ENCODE data around the gene STXBP6.

STXBP6 gene

DNA sequence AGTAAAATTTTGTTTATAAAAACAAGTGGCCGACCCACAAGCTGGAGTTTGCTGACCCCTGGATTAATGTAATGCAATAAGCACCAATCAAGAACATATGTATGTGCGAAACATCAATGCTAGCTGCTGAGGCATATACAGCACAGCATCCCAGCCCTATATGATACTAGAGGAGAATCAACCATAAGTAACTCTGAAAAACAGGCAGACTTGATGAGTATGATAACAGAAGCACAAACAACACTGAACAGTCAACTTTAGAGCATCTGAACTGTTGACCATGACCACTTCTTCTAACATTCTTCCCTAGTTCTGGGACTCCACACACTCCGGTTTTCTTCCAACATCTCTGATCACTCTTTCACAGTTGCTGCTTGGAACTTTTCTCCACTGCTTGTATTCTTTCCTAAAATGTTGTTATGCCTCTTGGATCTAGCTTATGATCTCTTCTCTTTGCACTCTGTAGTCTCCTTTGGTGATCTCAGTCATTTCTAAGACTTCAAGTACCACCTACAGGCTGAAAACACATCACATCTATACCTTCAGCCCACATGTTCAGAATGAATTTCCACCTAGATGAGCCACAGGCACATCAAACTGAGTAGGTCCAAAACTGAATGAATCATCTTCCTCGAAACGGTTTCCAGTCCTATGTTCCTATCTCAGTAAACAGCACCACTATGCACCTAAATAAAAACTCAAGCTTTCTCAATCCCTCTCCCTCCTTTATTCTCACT is 57.2 kb downstream of the STXBP6 start:
- no peak overlapping the region for H3K4me3 ChIP-seq (ENCODE audit: low read depth, low read length)
- no peaks in the 10 kb centered on the region for H3K9me3 ChIP-seq (ENCODE audit: control insufficient read depth, insufficient read depth, low read length)
- H3K4me1 ChIP-seq (ENCODE audit: control insufficient read depth, insufficient read depth, low read length) = no peaks in the 10 kb centered on the region
- no peak overlapping the region for H3K9ac ChIP-seq (ENCODE audit: low read depth, low read length)
- no peaks in the 10 kb centered on the region for H3K27me3 ChIP-seq (ENCODE audit: control insufficient read depth, insufficient read depth, low read length)
- no peaks in the 10 kb centered on the region for H3K36me3 ChIP-seq (ENCODE audit: control insufficient read depth, insufficient read depth, low read length)

DNA sequence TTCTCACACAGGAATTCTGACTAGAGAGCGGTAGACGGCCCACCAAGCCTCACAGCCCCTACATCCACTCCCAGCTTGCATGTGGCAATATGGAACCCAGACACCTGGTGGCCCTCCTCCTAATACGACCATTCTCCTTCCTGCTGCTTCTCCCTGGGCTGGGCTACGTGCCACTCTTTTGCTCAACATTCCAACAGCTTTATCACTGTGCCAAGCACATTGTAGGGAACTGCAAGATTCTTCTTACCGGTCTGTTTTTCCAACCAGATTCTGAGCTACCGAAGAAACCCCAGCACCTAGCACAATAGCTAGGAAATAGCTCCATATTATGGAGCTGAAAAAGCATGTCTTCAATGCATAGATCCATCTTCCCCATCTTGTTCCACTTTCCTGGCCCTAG is 58.1 kb downstream of the STXBP6 start:
- no peak overlapping the region for H3K4me3 ChIP-seq (ENCODE audit: low read depth, low read length)
- H3K9ac ChIP-seq (ENCODE audit: low read depth, low read length) = no peak overlapping the region
- no peaks in the 10 kb centered on the region for H3K9me3 ChIP-seq (ENCODE audit: control insufficient read depth, insufficient read depth, low read length)
- no peaks in the 10 kb centered on the region for H3K27me3 ChIP-seq (ENCODE audit: control insufficient read depth, insufficient read depth, low read length)
- H3K4me1 ChIP-seq (ENCODE audit: control insufficient read depth, insufficient read depth, low read length) = no peaks in the 10 kb centered on the region
- no peaks in the 10 kb centered on the region for H3K36me3 ChIP-seq (ENCODE audit: control insufficient read depth, insufficient read depth, low read length)

- no peak overlapping the region for H3K4me3 ChIP-seq (ENCODE audit: low read depth, low read length)
- H3K4me1 ChIP-seq (ENCODE audit: control insufficient read depth, insufficient read depth, low read length) = no peaks in the 10 kb centered on the region
- no peaks in the 10 kb centered on the region for H3K27me3 ChIP-seq (ENCODE audit: control insufficient read depth, insufficient read depth, low read length)
- H3K36me3 ChIP-seq (ENCODE audit: control insufficient read depth, insufficient read depth, low read length) = no peaks in the 10 kb centered on the region
- H3K9ac ChIP-seq (ENCODE audit: low read depth, low read length) = no peak overlapping the region
- no peaks in the 10 kb centered on the region for H3K9me3 ChIP-seq (ENCODE audit: control insufficient read depth, insufficient read depth, low read length)
Observed at GRCh38 chr14:24991288-24991687, 58.7 kb downstream of the STXBP6 start.

GRCh38 chr14:24990773-24991172 is 59.2 kb downstream of the STXBP6 start:
- no peaks in the 10 kb centered on the region for H3K4me1 ChIP-seq (ENCODE audit: control insufficient read depth, insufficient read depth, low read length)
- no peak overlapping the region for H3K9ac ChIP-seq (ENCODE audit: low read depth, low read length)
- H3K4me3 ChIP-seq (ENCODE audit: low read depth, low read length) = no peak overlapping the region
- H3K27me3 ChIP-seq (ENCODE audit: control insufficient read depth, insufficient read depth, low read length) = no peaks in the 10 kb centered on the region
- no peaks in the 10 kb centered on the region for H3K36me3 ChIP-seq (ENCODE audit: control insufficient read depth, insufficient read depth, low read length)
- H3K9me3 ChIP-seq (ENCODE audit: control insufficient read depth, insufficient read depth, low read length) = no peaks in the 10 kb centered on the region

DNA sequence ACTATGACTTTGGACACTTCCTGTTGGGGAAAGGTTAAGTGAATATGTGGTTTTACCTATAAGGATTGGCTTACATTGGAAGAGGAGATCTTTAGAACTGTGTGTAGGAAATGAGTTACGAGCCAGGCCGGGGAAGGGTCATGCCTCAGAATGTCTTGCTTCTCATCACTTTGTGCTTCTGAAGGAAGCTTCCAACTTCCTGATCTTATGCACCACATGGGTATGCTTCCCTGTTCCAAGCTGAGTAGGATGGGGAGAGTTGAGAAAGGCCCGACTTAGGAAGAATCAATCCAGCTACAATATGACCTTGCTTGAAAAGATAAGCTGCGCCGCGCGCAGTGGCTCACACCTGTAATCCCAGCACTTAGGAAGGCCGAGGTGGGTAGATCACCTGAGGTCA is 59.9 kb downstream of the STXBP6 start:
- Histone ChIP-seq H3K4me3 (ENCODE audit: low read depth, low read length) (no peak overlapping the region), H3K9me3 (ENCODE audit: control insufficient read depth, insufficient read depth, low read length) (no peaks in the 10 kb centered on the region), H3K9ac (ENCODE audit: low read depth, low read length) (no peak overlapping the region), H3K27me3 (ENCODE audit: control insufficient read depth, insufficient read depth, low read length) (no peaks in the 10 kb centered on the region), H3K4me1 (ENCODE audit: control insufficient read depth, insufficient read depth, low read length) (no peaks in the 10 kb centered on the region), H3K36me3 (ENCODE audit: control insufficient read depth, insufficient read depth, low read length) (no peaks in the 10 kb centered on the region)

DNA sequence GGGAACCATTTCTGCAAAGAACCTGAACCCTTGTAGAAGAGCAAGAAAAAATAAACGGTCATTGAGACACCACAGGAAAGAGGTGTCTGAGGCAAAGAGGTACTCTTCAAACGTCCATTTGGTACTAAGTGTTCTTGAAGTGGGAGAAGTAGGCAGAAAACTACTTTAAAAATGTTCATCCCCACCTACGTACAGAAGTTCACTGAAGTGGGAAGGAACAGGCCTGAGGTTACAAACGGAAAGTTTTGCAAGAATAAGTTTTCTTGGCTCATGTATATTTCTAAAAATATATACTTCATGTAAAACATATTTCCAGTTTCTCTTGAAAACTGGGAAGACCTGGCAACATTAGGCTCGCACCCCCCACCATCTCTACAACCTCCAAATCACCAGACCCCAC is 61.2 kb downstream of the STXBP6 start:
- Histone ChIP-seq H3K9ac (ENCODE audit: low read depth, low read length) (no peak overlapping the region), H3K4me3 (ENCODE audit: low read depth, low read length) (no peak overlapping the region), H3K9me3 (ENCODE audit: control insufficient read depth, insufficient read depth, low read length) (no peaks in the 10 kb centered on the region), H3K36me3 (ENCODE audit: control insufficient read depth, insufficient read depth, low read length) (no peaks in the 10 kb centered on the region), H3K4me1 (ENCODE audit: control insufficient read depth, insufficient read depth, low read length) (no peaks in the 10 kb centered on the region), H3K27me3 (ENCODE audit: control insufficient read depth, insufficient read depth, low read length) (no peaks in the 10 kb centered on the region)

DNA sequence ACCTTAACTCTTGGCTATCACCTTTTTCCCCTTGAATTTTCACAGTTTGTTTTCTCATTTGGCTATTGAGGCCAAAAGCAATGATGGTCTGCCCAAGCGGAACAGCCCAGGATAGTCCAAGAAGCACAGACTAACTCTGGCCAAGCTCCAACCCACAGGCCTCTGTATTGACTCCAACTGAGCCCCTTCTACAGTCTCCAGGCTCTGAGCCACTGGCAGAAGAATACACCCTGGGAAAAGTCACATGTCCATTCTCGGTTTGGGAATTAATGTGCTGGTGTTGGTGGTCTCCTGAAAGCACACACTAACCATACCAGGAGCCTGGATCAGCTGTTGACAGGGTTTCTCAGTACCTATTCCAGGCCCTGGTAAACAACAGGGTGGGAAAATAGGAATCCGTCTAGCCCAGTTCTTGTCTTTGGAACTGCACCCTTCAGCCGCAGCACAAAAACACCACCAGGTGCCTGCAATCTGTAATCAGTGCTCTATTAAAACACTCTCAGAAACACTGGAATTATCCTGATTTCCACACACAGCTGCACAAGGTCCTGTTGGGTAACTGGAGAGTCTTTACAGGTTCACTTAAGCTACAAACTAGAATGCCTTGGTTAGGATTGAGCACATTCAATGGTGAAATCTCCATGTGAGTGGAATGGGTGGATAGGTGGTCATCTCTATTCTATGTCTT is 63.6 kb downstream of the STXBP6 start:
- H3K4me1 ChIP-seq (ENCODE audit: control insufficient read depth, insufficient read depth, low read length) = no peaks in the 10 kb centered on the region
- H3K9me3 ChIP-seq (ENCODE audit: control insufficient read depth, insufficient read depth, low read length) = no peaks in the 10 kb centered on the region
- H3K9ac ChIP-seq (ENCODE audit: low read depth, low read length) = no peak overlapping the region
- no peaks in the 10 kb centered on the region for H3K27me3 ChIP-seq (ENCODE audit: control insufficient read depth, insufficient read depth, low read length)
- no peak overlapping the region for H3K4me3 ChIP-seq (ENCODE audit: low read depth, low read length)
- no peaks in the 10 kb centered on the region for H3K36me3 ChIP-seq (ENCODE audit: control insufficient read depth, insufficient read depth, low read length)

DNA sequence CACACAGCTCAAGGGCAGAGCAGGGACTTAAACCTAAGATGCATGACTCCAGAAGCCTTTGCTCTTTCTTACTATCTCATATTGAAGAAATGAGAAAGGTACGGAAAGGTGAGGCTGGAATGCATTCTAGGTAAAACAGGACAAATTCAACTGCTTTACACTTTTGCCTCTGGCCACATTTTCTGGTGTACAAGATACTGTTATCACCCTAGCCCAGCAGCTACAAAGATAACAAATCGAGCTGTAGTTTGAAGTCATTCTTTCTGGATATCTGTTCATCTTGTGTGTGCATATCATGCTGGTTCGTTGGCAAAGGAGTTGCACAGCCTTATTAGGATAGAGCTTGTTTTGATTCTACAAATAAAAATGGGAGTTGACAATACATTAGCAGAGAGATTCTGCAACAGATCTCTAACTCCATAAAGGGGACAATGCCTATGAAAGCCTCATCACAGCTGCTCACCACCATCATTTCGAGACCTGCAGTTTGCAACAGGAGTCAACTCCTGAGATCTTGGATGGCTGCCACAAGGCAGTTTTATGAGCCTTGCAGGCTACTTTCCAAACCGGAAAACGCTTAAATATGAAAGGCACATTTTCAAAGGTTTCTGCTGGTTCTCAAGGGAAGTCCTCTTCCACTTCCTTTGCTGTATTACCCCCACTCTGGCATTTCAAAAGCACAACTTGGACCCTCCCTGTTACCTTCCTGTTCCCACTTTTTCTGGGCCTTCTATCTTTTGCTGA is 64.9 kb downstream of the STXBP6 start:
- H3K27me3 ChIP-seq (ENCODE audit: control insufficient read depth, insufficient read depth, low read length) = no peaks in the 10 kb centered on the region
- no peak overlapping the region for H3K9ac ChIP-seq (ENCODE audit: low read depth, low read length)
- no peak overlapping the region for H3K4me3 ChIP-seq (ENCODE audit: low read depth, low read length)
- H3K4me1 ChIP-seq (ENCODE audit: control insufficient read depth, insufficient read depth, low read length) = no peaks in the 10 kb centered on the region
- H3K9me3 ChIP-seq (ENCODE audit: control insufficient read depth, insufficient read depth, low read length) = no peaks in the 10 kb centered on the region
- no peaks in the 10 kb centered on the region for H3K36me3 ChIP-seq (ENCODE audit: control insufficient read depth, insufficient read depth, low read length)

- Histone ChIP-seq H3K9me3 (ENCODE audit: control insufficient read depth, insufficient read depth, low read length) (no peaks in the 10 kb centered on the region), H3K27me3 (ENCODE audit: control insufficient read depth, insufficient read depth, low read length) (no peaks in the 10 kb centered on the region), H3K4me1 (ENCODE audit: control insufficient read depth, insufficient read depth, low read length) (no peaks in the 10 kb centered on the region), H3K9ac (ENCODE audit: low read depth, low read length) (no peak overlapping the region), H3K4me3 (ENCODE audit: low read depth, low read length) (no peak overlapping the region), H3K36me3 (ENCODE audit: control insufficient read depth, insufficient read depth, low read length) (no peaks in the 10 kb centered on the region)
Observed at GRCh38 chr14:24982472-24983155, 67.3 kb downstream of the STXBP6 start.

GRCh38 chr14:24979725-24980239 is 70.2 kb downstream of the STXBP6 start:
- H3K27me3 ChIP-seq (ENCODE audit: control insufficient read depth, insufficient read depth, low read length) = no peaks in the 10 kb centered on the region
- no peaks in the 10 kb centered on the region for H3K9me3 ChIP-seq (ENCODE audit: control insufficient read depth, insufficient read depth, low read length)
- H3K4me3 ChIP-seq (ENCODE audit: low read depth, low read length) = no peak overlapping the region
- no peak overlapping the region for H3K9ac ChIP-seq (ENCODE audit: low read depth, low read length)
- no peaks in the 10 kb centered on the region for H3K36me3 ChIP-seq (ENCODE audit: control insufficient read depth, insufficient read depth, low read length)
- H3K4me1 ChIP-seq (ENCODE audit: control insufficient read depth, insufficient read depth, low read length) = no peaks in the 10 kb centered on the region

- H3K9me3 ChIP-seq (ENCODE audit: control insufficient read depth, insufficient read depth, low read length) = no peaks in the 10 kb centered on the region
- H3K4me3 ChIP-seq (ENCODE audit: low read depth, low read length) = no peak overlapping the region
- H3K9ac ChIP-seq (ENCODE audit: low read depth, low read length) = no peak overlapping the region
Observed at GRCh38 chr14:24978862-24979724, 70.9 kb downstream of the STXBP6 start.

More at GRCh38 chr14:24978862-24979724, 70.9 kb downstream of the STXBP6 start:
- Histone ChIP-seq H3K4me1 (ENCODE audit: control insufficient read depth, insufficient read depth, low read length) (no peaks in the 10 kb centered on the region), H3K36me3 (ENCODE audit: control insufficient read depth, insufficient read depth, low read length) (no peaks in the 10 kb centered on the region), H3K27me3 (ENCODE audit: control insufficient read depth, insufficient read depth, low read length) (no peaks in the 10 kb centered on the region)

Data from iPS-15b (cell line).